Omental fat pad (tissue), 4 donors: ENCODE results near the gene PPAN. TPM values are rescaled to one million over a fixed set of nuclear protein-coding genes. Genes with fewer than 3 reads are reported as not detected.

Experiments used
- ATAC-seq: fragments of 150-250 bp; one replicate; pipeline ENCODE4 v1.9.1; 2016; ENCODE audit warnings: mild to moderate bottlenecking, moderate library complexity; ENCODE audit not compliant: low FRiP score
- DNase-seq: peaks from one replicate; pipeline ENCODE4 v3.0.0-alpha.2; 2019; ENCODE audit warnings: low spot score
- total RNA-seq, 4 donors: library from RNA; depleted of rRNA; stranded (reverse); fragments of >200 nt; gene quantifications; one replicate each; pipeline ENCODE4 v1.1.0, GENCODE V29; 2016
- TF ChIP-seq, protein P1 (sequence below), 3 donors: fragments of 450-650 bp; IDR thresholded peaks; one replicate each; pipeline ENCODE4 v1.5.1; 2016 to 2017; ENCODE audit warnings: antibody characterized with exemption in 3 of 3, mild to moderate bottlenecking in 3 of 3, moderate library complexity in 2 of 3

PPAN gene
- total RNA-seq, 4 donors from 2014 or later, result 25.0 to 79.7 (median 32.0) TPM

DNA sequence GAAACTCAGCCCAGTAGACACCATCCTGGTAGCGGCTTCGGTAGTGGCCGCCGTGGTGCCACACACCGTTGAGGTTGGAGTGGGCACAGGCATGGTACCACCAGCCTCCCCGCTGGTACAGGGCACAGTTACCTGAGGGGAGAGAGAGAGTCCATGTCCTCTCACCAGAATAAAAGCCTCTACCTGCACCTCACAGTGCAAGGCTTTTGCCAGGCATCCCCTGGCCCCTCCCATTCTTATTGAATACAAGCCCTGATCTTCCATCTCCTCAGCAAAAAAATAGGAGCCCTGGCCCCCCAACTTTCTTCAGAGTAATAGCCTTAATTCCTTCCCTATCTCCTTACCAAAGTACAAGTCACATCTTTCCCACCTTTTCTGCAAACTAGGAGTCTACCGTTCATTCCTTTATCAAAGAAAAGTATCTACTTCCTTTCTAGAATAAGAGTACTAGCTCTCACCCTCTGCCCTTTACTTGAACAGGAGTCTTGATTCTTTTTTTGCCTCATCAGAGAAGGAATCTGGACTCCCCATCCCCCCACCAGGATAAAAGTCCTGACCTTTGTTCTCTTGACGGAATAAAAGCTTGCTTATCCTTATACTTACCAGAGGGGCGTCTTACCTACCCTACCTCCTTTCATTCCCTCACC lies 13.4 kb upstream of the PPAN start:
- DNase-seq (no peak), ATAC-seq (no peak)
- TF ChIP-seq, protein P1, sequence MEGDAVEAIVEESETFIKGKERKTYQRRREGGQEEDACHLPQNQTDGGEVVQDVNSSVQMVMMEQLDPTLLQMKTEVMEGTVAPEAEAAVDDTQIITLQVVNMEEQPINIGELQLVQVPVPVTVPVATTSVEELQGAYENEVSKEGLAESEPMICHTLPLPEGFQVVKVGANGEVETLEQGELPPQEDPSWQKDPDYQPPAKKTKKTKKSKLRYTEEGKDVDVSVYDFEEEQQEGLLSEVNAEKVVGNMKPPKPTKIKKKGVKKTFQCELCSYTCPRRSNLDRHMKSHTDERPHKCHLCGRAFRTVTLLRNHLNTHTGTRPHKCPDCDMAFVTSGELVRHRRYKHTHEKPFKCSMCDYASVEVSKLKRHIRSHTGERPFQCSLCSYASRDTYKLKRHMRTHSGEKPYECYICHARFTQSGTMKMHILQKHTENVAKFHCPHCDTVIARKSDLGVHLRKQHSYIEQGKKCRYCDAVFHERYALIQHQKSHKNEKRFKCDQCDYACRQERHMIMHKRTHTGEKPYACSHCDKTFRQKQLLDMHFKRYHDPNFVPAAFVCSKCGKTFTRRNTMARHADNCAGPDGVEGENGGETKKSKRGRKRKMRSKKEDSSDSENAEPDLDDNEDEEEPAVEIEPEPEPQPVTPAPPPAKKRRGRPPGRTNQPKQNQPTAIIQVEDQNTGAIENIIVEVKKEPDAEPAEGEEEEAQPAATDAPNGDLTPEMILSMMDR (IDR thresholded peaks at IDR 0.05), result no peak

DNA sequence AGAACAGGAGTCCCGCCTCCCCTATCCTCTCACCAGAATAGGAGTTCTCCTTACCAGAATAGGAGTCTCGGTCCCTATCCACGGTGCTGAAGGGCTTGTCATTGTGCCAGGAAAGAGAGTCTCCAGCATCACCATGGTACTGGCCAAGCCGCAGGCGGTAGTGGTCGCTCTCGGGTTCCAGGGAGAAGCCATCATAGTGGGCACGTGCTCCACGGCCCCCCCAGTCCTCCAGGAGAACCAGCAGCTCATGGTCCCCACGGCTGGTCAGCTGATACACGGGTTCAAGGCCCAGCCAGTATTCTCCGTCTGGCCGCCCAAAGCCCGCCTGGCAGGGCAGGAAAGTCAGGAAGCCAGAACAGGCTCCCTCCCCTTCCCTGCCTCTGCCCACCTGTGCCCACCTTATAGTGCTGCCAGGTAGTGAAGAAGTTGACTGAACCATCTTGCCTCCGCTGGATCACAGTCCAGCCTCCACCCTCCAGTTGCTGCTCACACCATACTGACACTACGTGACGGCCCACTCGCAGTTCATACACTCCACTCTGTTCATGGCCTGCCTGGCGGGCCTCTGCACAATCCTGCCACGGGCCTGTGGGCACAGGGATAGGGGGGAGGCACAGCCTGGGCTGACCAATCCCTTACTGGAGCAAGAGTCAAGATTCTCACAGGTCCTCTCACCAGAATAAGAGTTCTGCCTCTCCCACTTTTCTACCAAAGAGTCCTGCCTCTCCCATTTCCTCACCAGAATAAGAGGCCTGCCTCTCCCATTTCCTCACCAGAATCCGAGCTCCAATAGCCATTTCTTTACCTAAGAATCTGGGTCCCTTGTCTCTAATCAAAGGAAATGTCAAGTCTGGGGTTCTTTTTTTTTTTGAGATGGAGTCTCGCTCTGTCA lies 12.6 kb upstream of the PPAN start:
- no peak for ATAC-seq
- TF ChIP-seq, protein P1 (IDR thresholded peaks at IDR 0.05), result no peak
- DNase-seq, result no peak

DNA sequence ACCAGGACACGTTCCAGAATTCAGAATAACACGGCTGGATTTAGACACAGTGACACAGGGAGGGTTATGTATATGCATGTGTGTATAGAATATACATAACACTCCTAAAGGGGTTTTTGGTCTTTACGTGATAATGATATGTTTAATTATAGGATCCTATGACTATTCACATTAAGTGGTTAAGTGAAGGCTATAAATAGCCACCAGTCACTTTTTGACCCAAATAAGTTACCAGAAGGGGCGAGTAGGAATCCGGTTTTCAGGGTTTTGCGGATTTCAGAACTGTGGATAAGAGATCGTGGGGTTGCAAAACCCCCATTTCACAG lies 10.6 kb upstream of the PPAN start:
- DNase-seq (no peak), ATAC-seq (no peak)
- TF ChIP-seq, protein P1 (IDR thresholded peaks at IDR 0.05), result no peak

DNA sequence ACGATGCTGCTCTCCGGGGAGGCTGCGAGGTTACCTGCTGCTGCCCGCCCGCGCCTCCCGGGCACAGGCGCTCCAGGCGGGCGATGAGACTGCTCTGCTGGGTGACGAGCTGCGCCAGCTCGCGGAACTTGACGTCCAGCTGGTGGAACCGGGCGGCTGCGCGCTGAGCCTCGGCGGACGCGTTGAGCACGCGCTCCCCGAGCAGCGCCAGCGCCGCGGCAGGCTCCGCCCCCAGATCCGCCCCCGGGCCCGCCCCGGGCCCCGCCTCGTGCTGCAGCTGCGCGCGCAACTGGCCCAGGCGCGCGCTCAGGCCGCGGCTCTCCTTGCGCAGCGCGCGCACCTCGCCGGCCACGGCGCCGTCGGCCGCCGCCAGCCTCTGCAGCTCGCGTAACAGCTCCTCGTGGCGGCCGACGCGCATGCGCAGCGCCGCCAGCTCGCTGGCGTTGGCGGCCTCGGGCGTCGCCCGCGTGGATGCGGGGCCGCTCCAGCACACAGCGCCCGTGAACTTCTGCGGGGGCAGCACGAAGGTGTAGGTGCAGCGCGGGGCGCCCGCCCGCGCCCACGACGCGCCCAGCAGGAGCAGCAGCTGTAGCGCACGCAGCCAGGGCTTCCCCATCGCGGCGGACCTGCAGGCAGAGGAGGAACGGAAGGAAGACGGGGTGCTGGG lies 10.1 kb upstream of the PPAN start:
- TF ChIP-seq, protein P1 (IDR thresholded peaks at IDR 0.05), result no peak
- ATAC-seq (peak; percentile 89), DNase-seq (peak; percentile 56)

DNA sequence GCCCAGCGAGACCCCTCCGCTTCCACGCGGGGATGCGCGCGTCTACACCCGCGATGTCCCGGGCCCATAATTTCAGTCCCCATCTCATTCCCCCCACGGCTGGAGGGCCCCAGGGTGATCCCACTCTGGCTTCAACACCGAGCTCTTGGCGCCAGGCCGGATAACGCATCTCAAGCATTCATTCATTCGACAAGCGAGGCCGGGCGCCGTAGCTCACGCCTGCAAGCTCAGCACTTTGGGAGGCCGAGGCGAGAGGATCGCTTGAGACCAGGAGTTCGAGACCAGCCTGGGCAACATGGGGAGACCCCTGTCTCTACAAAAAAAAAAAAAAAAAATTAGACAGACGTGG lies 9.6 kb upstream of the PPAN start:
- ATAC-seq (peak; percentile 15), DNase-seq (no peak)
- TF ChIP-seq, protein P1 (IDR thresholded peaks at IDR 0.05), result no peak

DNA sequence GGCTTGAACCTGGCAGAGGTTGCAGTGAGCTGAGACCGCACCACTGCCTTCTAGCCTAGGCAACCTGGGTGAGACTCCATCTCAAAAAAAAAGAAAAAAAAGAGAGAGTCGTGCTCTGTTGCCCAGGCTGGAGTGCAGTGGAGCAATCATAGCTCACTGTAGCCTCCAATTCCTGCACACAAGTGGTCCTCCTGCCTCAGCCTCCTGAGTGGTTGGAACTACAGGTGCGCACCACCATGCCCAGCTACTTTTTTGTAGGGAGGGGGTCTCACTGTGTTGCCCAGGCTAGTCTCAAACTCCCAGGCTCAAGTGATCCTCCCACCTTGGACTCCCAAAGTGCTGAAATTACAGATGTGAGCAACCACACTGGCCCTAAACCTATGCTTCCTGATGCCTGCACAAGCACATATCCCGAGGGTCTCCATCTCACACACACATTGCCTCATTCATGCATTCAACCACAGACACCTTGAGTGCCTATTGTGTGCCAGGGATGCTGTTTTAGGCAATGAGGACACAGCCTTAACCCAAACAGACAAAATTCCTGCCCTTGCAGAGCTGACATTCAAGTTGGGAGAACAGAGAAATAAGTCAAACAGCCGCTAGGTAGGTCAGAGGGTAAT lies 5.9 kb upstream of the PPAN start:
- no peak for ATAC-seq
- no peak for DNase-seq
- TF ChIP-seq, protein P1 (IDR thresholded peaks at IDR 0.05), result no peak
